Measurements from ENCODE around the gene CHRNB1.

CHRNB1 gene

GRCh38 chr17:7444682-7445618 is at the start of gene CHRNB1:
Gene CHRNB1 (plus strand): TSS chr17:7445061. CDS start chr17:7445128, 67 bp downstream.
- DNase-seq (ENCODE audit: low read depth in 2 of 2), result no peak

- DNase-seq (ENCODE audit: low read depth in 2 of 2), result no peak
These were observed 48.7 kb upstream of the CHRNB1 start for GRCh38 chr17:7396147-7396546.

GRCh38 chr17:7398612-7399011 is 46.2 kb upstream of the CHRNB1 start:
- no peak for DNase-seq (ENCODE audit: low read depth in 2 of 2)

GRCh38 chr17:7403043-7403726 is 41.7 kb upstream of the CHRNB1 start:
- DNase-seq (ENCODE audit: low read depth in 2 of 2), result no peak

DNA sequence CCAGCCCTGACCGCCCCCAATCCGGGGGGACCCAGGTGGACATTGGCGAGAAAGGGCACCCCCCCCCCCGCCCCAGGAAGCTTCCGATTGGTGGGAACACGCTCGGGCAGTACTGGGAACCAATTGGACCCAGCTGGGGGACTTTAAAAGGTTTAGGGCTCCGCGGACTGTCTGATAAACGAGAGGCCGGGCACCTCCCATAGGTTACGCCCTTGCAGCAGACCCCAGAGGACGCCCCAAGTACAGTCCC is 41.2 kb upstream of the CHRNB1 start:
- no peak for DNase-seq (ENCODE audit: low read depth in 2 of 2)

DNA sequence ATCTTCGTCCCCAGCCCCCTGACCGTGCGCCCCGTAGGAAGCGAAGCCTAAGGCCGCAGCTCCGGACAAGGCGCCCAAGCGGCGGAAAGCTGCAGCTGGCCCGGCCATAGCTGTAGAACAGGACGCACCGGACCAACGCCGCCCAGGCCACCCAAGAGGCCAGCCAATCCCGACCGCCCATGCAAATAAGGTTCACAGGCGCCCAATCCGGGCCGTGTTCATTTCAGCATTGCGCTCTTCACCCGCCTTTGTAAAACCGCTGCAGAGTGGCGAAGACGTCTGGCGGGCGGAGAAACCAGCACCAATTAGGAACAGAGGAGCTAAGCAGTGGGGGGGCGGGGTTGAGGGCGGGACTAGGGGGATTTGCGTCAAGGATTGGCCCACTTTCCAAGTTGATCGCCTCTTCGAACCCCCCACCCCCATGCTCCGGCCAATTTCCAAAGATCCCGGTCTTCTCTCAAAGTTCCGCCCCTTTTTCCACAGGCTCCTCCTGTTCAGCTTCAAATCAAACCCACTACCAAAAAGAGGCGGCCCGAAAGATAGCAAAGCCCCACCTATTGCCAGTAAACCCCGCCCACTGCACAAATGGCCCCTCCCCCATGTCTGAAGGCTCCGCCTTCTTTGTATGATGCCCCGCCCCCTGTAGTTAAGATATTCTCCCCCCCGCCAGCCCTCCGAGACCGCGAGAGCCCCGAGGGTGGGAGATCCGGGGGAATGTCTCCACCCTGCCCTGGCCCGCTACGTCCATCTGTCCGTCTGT is 40.7 kb upstream of the CHRNB1 start, which contains the start of gene TMEM256:
TMEM256 (minus strand) TSS at position 121 of the 760 bp plus-strand sequence; CDS start at position 108, 13 bp downstream.
- peak; percentile 91 to 92 for DNase-seq (ENCODE audit: low read depth in 2 of 2)

DNA sequence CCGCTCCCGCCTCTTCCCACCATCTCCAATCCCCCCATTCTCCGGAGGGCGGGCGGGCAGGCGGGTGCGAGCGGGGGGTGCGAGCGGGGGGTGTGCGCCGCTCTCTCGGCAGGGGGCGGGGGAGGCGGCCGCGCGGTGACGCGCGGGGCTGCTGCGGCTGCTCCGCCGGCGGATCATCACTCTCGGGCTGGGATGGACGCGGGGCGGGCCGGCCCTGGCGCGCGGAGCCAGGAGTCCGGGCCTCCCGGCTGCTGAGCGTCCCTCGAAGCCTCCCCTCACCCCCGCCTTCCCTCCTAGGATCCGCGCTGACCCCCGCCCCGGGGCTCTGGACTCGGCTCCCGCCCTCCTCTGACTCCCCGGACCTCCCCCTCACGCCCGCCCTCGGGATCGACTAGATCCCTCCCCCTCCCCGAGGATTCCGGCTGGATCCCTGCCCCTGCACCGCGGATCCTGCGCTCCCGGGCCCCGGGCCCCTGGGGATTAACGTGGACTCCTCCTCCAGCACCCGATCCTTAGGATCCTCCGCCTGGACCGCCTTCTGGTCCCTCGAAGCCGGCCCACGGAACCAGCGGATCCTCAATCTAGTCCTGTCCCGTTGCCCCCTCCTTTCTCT is 40.0 kb upstream of the CHRNB1 start:
- DNase-seq (ENCODE audit: low read depth in 2 of 2), result peak in 1 of 2 donors; percentile 67

- no peak for DNase-seq (ENCODE audit: low read depth in 2 of 2)
These were observed 39.3 kb upstream of the CHRNB1 start for GRCh38 chr17:7405350-7406234.

DNA sequence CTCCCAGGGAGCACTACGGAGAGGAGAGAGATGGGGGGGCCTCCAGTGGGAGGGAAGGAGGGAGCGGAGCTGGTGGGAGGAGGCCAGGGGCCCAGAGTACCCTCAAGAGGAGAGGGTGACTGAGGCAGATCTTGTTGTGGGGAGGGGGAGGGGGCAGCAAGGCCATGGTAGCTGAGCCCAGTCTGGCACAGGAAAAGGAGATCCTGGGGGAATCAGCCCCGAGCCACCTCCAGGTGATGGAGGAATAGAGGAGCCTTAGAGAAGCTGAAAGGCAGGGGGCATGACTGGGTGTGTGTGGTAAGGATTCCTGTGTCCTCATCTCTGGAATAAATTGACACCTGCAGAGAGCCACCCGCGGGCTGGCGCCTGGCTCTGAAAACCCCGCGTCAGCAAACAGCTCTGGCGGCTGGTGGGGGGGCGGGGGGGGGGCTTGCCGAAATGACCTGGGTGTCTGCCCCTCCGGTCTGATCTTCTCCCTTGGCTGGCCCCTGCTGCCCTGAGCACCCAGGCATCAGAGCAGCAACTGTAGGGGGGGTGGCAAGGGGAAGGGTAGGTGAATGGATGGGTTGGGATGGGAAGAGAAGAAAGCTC is 38.5 kb upstream of the CHRNB1 start:
- DNase-seq (ENCODE audit: low read depth in 2 of 2), result no peak

DNA sequence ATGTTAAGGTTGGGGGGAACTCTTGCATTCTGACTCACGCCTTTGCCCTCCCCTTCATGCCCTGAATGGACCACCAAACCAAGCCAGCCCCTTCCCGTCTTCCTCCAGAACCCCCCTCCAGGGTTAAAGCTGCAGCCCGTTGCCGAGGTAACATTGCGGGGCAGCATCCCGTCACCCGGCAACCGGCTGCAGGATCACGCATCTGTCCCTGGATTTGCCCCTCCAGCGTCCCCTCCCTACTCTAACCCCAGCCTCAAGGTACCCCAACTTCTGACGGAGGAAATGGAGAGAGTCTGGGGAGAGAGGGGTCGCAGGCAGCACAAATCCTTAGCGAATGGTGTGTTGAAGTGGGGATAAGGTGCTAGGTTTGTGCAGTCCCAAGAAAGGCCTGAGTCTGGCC is 37.8 kb upstream of the CHRNB1 start:
- no peak for DNase-seq (ENCODE audit: low read depth in 2 of 2)

- no peak for DNase-seq (ENCODE audit: low read depth in 2 of 2)
These were observed 37.2 kb upstream of the CHRNB1 start, which contains the start of gene NLGN2 for GRCh38 chr17:7407485-7408251. Gene NLGN2 (plus strand): TSS chr17:7407845. CDS start chr17:7408256, 411 bp downstream.

DNA sequence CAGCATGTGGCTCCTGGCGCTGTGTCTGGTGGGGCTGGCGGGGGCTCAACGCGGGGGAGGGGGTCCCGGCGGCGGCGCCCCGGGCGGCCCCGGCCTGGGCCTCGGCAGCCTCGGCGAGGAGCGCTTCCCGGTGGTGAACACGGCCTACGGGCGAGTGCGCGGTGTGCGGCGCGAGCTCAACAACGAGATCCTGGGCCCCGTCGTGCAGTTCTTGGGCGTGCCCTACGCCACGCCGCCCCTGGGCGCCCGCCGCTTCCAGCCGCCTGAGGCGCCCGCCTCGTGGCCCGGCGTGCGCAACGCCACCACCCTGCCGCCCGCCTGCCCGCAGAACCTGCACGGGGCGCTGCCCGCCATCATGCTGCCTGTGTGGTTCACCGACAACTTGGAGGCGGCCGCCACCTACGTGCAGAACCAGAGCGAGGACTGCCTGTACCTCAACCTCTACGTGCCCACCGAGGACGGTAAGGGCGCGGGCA is 36.6 kb upstream of the CHRNB1 start:
- no peak for DNase-seq (ENCODE audit: low read depth in 2 of 2)

GRCh38 chr17:7408863-7409262 is 36.0 kb upstream of the CHRNB1 start:
- no peak for DNase-seq (ENCODE audit: low read depth in 2 of 2)

DNA sequence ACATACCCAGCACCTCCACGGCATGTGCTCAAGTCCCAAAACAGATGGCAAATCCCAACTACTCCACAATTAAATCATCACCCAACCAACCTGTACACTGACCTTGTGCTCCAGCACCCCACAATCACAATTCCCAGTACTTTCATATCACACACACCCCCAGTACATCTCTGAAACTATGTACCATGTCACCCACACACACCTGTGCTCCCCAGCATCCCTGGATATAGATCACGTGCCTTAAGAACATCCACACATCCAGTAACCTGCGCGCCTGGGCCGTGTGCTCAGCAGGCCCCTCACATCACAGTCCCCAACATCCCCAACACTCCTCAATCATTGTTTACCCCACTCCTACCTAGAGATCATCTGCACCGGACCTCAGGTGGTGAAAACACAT is 35.1 kb upstream of the CHRNB1 start:
- DNase-seq (ENCODE audit: low read depth in 2 of 2), result no peak

DNA sequence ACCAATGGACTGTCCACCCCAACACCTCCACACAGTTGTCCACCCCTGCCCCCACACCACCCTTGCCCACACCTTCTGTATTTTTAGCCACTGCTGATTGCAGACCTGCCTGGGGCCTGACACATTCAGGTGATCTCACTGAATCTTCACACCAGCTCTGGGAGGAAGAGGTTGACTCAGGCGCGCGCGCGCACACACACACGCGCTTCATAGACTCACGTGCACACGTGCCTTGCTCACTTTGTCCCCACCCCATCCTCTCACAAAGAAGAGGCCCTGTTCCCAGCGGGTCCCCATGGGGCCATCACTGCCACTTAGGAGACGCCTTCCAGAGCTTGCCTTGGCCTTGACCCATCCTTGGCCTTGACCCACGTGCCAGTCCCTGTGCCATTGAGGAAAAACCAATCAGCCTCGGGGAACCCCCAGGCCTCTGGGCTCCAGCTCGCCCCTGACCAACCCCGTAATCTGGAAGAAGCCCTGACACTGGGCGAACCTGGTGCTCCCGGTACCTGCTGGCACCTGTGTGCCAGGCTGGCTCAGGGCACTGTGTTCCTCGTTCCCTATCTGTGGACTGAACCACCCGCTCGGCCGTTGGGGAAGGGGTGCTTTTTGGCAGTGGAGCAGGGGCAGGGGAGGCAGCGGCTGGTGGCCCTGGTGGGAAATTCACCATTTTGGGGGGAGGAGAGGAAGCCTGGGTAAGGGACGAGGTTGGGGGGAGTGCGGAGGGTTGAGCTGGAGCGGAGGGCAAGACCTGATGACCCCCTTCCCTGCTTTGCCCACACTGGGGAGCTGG is 34.0 kb upstream of the CHRNB1 start:
- DNase-seq (ENCODE audit: low read depth in 2 of 2), result no peak

GRCh38 chr17:7411427-7411750 is 33.5 kb upstream of the CHRNB1 start:
- DNase-seq (ENCODE audit: low read depth in 2 of 2), result no peak

DNA sequence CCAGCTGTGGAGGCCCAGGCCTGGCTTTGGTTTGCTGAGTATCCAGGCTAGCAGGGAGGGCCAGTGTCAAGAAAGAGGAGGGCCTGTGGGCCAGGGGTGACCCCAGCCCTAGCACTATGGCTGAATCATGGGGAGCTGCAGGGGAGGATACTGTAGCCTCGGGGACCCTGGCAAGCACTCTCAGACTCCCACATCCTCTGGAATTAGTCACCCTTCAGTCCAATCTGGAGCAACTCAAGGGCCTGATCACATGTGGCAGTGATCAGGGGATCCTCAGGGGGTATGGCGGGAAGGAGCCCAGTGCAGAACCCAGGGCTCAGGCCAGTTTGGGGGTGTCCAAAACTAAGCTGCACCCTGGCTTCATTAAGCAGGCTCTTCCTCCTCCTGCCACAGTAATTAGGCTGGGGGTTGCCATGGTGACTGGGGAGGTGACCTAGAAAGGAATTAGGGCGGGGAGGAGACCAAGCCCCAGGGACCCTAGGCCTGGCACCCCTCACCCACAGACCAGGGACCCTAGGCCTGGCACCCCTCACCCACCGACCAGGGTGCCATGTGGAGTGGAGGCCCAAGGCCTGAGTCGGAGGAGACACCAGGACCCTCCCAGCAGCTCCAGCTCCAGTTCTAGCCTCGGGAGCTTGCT is 31.4 kb upstream of the CHRNB1 start:
- no peak for DNase-seq (ENCODE audit: low read depth in 2 of 2)

GRCh38 chr17:7414837-7415236 is 30.0 kb upstream of the CHRNB1 start:
- no peak for DNase-seq (ENCODE audit: low read depth in 2 of 2)
